Measurements from ENCODE around the gene GCC1.
"Not testable (repeated sequence)": the region's sequence is repeated elsewhere in the genome, so short reads cannot be mapped to it uniquely, and the experiment has no call there.

The GCC1 gene

DNA sequence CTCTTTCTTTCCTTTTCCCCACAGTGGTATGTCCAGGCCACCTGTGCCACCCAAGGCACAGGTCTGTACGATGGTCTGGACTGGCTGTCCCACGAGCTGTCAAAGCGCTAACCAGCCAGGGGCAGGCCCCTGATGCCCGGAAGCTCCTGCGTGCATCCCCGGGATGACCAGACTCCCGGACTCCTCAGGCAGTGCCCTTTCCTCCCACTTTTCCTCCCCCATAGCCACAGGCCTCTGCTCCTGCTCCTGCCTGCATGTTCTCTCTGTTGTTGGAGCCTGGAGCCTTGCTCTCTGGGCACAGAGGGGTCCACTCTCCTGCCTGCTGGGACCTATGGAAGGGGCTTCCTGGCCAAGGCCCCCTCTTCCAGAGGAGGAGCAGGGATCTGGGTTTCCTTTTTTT, 5.8 kb upstream of the GCC1 start:
- in situ Hi-C loops (cut with HindIII; ENCODE audit: low sequenced_read_pairs) = no loop called here

DNA sequence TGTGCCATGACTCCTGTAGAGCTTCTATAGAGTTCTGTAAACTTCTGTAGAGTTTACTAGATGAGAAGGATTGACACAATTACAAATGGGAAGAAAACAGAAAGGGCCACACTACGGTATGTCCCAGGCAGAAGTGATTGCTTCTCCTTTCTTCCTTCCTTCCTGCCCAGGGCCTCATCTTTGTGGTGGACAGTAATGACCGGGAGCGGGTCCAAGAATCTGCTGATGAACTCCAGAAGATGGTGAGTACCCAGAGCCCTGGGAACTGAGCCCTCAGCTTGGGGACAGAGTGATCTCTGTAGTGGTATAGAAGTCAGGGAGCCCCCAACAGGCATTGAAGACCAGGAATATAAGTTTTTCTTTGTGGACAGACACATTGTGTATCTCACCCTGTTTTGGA, 4.5 kb upstream of the GCC1 start:
- in situ Hi-C loops (cut with HindIII; ENCODE audit: low sequenced_read_pairs) = no loop called here

- in situ Hi-C loops (cut with HindIII; ENCODE audit: low sequenced_read_pairs) = no loop called here
Observed at GRCh38 chr7:127588697-127589482, 3.5 kb upstream of the GCC1 start.

- in situ Hi-C loops (cut with HindIII; ENCODE audit: low sequenced_read_pairs) = no loop called here
Observed at GRCh38 chr7:127588019-127588696, 2.8 kb upstream of the GCC1 start, which contains the start of gene ARF5. Gene ARF5 (plus strand): TSS chr7:127588411. CDS start chr7:127588499, 88 bp downstream.

DNA sequence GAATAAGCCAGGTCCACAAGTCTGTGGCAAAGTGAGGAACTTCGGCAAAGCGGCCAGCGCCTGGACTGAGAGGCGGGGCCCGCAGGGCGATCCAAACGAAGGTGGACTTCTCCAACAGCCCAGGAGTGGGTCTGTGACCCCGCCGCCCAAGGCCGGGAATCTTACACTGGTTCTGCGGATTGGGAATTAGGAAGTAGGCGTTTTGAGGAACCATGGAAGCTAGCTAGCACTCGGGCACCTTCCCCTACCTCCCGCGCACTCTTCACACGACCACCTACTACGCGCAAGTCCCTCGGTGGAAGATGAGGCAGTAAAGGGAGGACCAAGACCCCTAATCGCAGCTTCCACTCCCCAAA, 2.2 kb upstream of the GCC1 start:
- in situ Hi-C loops (cut with HindIII; ENCODE audit: low sequenced_read_pairs) = no loop called here

- in situ Hi-C loops (cut with HindIII; ENCODE audit: low sequenced_read_pairs) = no loop called here
Observed at GRCh38 chr7:127586346-127586745, 950 bp upstream of the GCC1 start.

DNA sequence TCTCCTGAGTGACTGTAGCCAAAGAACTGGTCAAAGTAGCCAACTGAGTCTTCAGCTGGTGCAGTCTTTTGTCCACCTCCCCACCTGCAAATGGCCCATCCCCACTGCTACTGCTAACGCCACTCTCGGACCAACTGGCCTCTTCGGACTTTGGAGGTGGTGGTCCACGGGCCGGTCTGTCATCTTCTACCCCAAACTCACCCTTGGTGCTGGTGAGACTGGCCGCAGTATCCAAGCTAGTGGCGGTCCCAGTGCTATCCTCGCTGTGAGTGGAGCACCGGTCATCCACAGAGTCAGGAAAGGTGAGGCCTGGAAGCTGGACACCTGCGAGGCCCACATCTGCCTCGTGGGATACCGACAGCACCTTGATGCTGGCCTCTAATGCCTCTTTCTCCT, 750 bp downstream of the GCC1 start:
- in situ Hi-C loops (cut with HindIII; ENCODE audit: low sequenced_read_pairs) = no loop called here

GRCh38 chr7:127582361-127582760, 3.0 kb downstream of the GCC1 start:
- in situ Hi-C loops (cut with HindIII; ENCODE audit: low sequenced_read_pairs) = no loop called here

DNA sequence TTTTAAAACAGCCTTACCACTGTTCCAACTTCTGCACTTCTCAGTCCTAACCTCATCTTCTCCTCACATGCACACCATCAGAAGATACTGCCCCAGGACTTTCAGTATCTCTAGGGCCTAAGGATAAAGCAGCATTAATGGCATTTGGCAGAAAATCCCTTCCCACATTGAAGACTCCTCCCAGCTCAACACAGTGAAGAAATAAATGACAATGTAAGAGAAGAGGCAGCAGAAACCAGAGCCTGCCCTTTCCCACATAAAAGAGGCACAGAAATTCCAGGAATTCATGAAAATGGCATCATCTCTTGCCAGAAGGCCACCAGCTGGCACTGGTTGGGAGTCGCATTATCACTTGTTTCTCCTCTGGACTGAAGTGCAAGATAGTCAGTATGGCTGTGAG, 3.7 kb downstream of the GCC1 start:
- in situ Hi-C loops (cut with HindIII; ENCODE audit: low sequenced_read_pairs) = no loop called here

- in situ Hi-C loops (cut with HindIII; ENCODE audit: low sequenced_read_pairs) = no loop called here
Observed at GRCh38 chr7:127580612-127581011, 4.8 kb downstream of the GCC1 start.

DNA sequence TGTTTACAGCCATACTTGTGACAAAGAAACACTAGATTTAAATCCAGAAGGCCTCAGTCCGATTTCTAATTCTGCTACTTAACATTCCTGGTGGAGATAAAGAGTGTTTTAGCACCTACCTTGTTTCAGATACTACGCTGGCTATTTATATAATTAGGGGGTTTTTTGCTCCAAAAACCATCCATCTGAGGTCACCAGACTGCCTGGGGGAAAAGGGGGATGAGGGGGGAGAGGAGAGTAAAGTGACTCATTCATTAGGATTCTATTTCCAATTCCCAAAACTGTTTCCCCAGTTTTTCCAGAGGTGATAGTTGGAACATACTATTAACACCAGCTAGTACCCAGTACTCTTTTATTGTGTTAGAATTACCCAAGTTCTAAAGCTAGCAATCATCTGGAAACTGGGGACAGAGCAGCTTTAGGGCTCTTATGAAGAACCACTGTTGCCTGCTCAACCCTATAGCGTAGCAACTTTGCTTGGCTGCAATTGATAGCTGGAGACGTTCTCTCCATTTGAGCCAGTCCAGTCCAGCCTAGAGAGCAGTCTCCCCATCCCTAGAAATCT, 6.6 kb downstream of the GCC1 start:
- in situ Hi-C loops (cut with HindIII; ENCODE audit: low sequenced_read_pairs) = no loop called here

- in situ Hi-C loops (cut with HindIII; ENCODE audit: low sequenced_read_pairs) = no loop called here
Observed at GRCh38 chr7:127578036-127578684, 7.2 kb downstream of the GCC1 start.

DNA sequence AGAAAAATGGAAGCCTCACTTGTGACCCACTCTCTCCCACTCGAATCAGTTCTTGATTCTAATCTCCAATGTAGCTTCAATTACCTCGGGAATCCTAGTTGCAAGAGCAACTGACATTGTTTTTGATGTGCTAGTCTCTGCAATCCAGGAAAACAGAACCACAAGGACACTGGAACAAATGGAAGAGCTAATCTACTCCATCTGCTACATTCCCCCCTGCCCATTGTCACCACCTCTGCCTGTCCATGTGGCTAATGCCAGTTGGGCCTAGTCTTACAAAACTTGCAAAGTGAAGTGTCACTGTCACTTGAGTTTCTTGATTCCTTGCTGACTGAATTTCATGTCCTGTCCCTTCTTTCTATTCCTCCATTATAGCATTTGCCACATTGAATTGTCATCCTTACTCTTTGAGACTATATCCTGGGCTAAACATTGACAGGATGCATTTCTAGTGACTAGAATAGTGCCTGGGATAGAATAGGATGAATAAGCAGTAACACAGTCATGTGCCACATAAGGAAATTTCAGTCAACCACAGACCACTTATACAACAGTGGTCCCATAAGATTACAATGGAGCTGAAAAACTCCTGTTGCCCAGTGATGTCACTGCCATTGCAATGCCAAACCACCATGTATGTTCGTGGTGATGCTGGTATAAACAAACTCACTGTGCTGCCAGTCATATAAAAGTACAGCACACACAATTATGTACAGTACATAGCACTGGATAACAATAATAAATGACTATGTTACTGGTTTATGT, 13.5 kb downstream of the GCC1 start:
- in situ Hi-C loops (cut with HindIII; ENCODE audit: low sequenced_read_pairs) = no loop called here

GRCh38 chr7:127568034-127568433, 17.4 kb downstream of the GCC1 start:
- in situ Hi-C loops (cut with HindIII; ENCODE audit: low sequenced_read_pairs) = not testable (repeated sequence)

DNA sequence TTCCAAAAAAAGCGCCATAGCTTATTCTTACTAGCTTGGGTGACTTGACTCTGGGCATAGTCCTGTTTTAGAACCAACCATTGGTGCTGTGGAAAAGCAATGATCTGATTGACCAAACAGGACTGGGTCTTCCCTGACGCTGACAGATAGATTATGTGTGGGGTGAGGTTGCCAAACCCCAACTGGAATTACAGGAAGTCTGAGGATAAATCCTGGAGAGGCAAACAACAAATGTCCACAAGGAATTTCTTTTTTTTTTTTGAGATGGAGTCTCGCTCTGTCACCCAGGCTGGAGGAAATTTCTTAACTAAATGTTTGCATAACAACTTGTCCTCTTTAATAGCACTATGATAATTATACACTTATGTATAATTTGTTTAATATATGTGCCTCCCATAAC, 19.2 kb downstream of the GCC1 start:
- in situ Hi-C loops (cut with HindIII; ENCODE audit: low sequenced_read_pairs) = no loop called here

DNA sequence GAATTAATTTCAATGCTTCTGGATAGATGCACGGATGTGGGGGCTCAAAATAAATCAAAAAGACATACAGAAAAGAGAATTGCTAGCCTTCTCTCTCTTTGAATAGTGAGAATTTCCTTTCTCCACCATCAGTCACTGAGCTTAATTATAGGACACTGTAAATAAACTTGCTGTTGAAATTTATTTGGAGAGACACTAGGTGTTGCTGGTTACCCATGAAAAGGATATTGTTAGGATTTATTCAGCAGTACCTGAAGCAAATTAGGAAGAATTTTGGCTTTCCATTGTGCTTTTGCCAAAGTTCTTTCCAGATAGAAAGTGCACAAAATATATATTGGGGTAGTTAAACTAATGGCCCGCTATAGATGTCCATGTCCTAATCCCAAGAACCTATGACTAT, 27.6 kb downstream of the GCC1 start:
- in situ Hi-C loops (cut with HindIII; ENCODE audit: low sequenced_read_pairs) = no loop called here

- in situ Hi-C loops (cut with HindIII; ENCODE audit: low sequenced_read_pairs) = no loop called here
Observed at GRCh38 chr7:127556404-127556803, 29.0 kb downstream of the GCC1 start.

GRCh38 chr7:127551941-127552340, 33.5 kb downstream of the GCC1 start:
- in situ Hi-C loops (cut with HindIII; ENCODE audit: low sequenced_read_pairs) = no loop called here

DNA sequence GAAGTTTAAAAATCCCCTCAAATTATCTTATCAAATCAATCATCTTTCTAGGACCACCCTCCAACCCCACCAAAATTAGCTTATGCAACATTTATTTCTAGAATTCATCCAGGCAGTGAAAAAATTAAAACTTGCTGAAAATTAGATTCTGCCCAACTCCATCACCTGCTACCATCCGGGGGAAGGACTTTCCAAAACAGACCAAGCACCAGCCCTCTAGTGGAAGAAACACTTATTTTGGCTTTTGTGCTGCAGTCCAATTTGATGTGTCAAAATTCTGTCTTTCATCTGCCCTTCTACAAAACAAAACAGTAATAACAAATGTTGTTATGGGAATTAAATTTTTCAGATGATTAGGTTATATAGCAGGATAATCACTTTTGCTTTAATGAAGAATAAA, 35.1 kb downstream of the GCC1 start:
- in situ Hi-C loops (cut with HindIII; ENCODE audit: low sequenced_read_pairs) = no loop called here

GRCh38 chr7:127546313-127546712, 39.1 kb downstream of the GCC1 start:
- in situ Hi-C loops (cut with HindIII; ENCODE audit: low sequenced_read_pairs) = no loop called here

DNA sequence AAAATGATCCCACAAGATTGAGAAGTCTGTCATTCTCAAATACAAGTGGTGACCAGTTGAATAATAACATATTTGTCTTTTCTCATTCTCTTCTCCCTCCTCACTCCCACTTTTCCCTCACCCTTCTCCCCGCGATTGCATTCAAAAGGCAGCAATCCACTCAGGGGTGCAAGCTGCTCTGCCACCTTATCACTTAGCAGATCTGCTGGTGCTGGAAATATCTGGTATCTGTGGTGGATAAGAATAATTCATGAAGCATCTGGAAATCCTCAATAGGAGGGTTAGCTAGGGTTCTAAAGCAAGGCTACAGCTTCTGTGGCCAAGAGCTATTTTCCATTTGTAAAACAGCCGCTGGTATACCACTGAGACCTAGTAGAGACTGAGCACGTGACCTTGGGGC, 43.8 kb downstream of the GCC1 start:
- in situ Hi-C loops (cut with HindIII; ENCODE audit: low sequenced_read_pairs) = no loop called here
